ENCODE results near the gene TMIGD2.
"Not testable (repeated sequence)": the region's sequence is repeated elsewhere in the genome, so short reads cannot be mapped to it uniquely, and the experiment has no call there.

TMIGD2 gene

GRCh38 chr19:4297901-4298809 lies 4.0 kb downstream of the TMIGD2 start:
- DNase-seq (ENCODE audit: extremely low read depth, low read depth) = no peak
- no peak overlapping the region for H3K4me3 ChIP-seq (replicated peaks; ENCODE audit: low read depth, low read length)
- TF ChIP-seq CTCF (IDR thresholded peaks at IDR 0.05; ENCODE audit: low read depth, low read length, missing control alignments) = no peak

- no peak for TF ChIP-seq CTCF (IDR thresholded peaks at IDR 0.05; ENCODE audit: low read depth, low read length, missing control alignments)
These were observed 6.0 kb downstream of the TMIGD2 start for GRCh38 chr19:4295972-4296771.

GRCh38 chr19:4294389-4294788 lies 7.8 kb downstream of the TMIGD2 start:
- DNase-seq (ENCODE audit: extremely low read depth, low read depth) = no peak
- TF ChIP-seq CTCF (IDR thresholded peaks at IDR 0.05; ENCODE audit: low read depth, low read length, missing control alignments) = no peak
- H3K4me3 ChIP-seq (replicated peaks; ENCODE audit: low read depth, low read length) = no peak overlapping the region

More at GRCh38 chr19:4295972-4296771, 6.0 kb downstream of the TMIGD2 start:
- no peak for DNase-seq (ENCODE audit: extremely low read depth, low read depth)
- H3K4me3 ChIP-seq (replicated peaks; ENCODE audit: low read depth, low read length) = no peak overlapping the region

- no peak for DNase-seq (ENCODE audit: extremely low read depth, low read depth)
These were observed 9.7 kb downstream of the TMIGD2 start for GRCh38 chr19:4292515-4292914.

GRCh38 chr19:4291184-4291732 lies 10.9 kb downstream of the TMIGD2 start:
- H3K4me3 ChIP-seq (replicated peaks; ENCODE audit: low read depth, low read length) = no peak overlapping the region
- no peak for TF ChIP-seq CTCF (IDR thresholded peaks at IDR 0.05; ENCODE audit: low read depth, low read length, missing control alignments)
- DNase-seq (ENCODE audit: extremely low read depth, low read depth) = no peak

More at GRCh38 chr19:4292515-4292914, 9.7 kb downstream of the TMIGD2 start:
- H3K4me3 ChIP-seq (replicated peaks; ENCODE audit: low read depth, low read length) = no peak overlapping the region
- TF ChIP-seq CTCF (IDR thresholded peaks at IDR 0.05; ENCODE audit: low read depth, low read length, missing control alignments) = no peak

- no peak for TF ChIP-seq CTCF (IDR thresholded peaks at IDR 0.05; ENCODE audit: low read depth, low read length, missing control alignments)
- no peak for DNase-seq (ENCODE audit: extremely low read depth, low read depth)
- H3K4me3 ChIP-seq (replicated peaks; ENCODE audit: low read depth, low read length) = no peak overlapping the region
These were observed 14.0 kb downstream of the TMIGD2 start for GRCh38 chr19:4288091-4288777.

- H3K4me3 ChIP-seq (replicated peaks; ENCODE audit: low read depth, low read length); DNase-seq (ENCODE audit: extremely low read depth, low read depth): not testable (repeated sequence)
These were observed 16.0 kb downstream of the TMIGD2 start for GRCh38 chr19:4286141-4286540.
